ENCODE measurements around the gene ACTN1. TPM values are rescaled to one million over a fixed set of nuclear protein-coding genes. Genes with fewer than 3 reads are reported as not detected.

ACTN1 gene
- polyA plus RNA-seq, 1 experiment: 641 TPM

DNA sequence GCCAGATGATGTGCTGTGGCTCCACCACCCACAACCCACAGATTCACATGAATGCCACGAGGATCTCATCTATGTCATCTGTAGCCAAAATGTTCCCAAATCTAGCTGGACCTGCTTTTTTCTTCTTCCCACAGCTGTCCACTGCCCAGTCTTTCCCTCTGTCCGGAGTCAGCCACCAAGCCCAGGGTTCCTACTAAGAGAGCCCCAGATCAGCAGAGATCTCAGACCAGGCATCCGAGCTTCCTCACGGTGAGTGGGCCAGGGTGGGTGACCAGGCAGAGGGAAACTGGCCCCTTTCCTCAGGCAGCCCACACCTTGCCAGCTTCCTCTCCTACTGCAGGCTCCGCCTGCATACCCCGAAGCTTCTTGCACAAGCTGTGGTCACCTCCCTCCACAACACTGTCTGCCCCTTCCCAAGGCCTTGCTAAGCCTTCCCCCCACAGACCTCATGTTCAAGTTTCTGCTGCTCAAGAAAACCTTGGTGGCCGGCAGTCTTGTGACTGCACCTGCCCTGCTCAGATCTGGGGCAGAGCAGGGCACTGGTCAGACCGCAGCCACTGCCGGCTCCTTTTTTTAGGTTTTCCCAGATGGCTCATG is 81.4 kb downstream of the ACTN1 start:
- no peak for DNase-seq (ENCODE audit: low read depth, low spot score)
- ChIA-PET POLR2A (no interaction called here), CTCF (interaction anchor here (0.9 to 2.2 kb wide), 2 partner anchors 14 kb away, joined by 3 to 19 read pairs; no protein-coding TSS in a partner anchor)
- H3K27me3 ChIP-seq (ENCODE audit: control insufficient read depth, insufficient read depth, low read length): no peaks in the 10 kb centered on the region
- no peak for TF ChIP-seq CTCF (IDR thresholded peaks at IDR 0.05; ENCODE audit: low read depth, low read length)
- no peak overlapping the region for H3K27ac ChIP-seq (ENCODE audit: low read depth, low read length)
- H3K9me3 ChIP-seq (ENCODE audit: control insufficient read depth, insufficient read depth, low read length): no peaks in the 10 kb centered on the region
- no peak overlapping the region for H3K4me3 ChIP-seq (ENCODE audit: low read depth, low read length)

- Histone ChIP-seq H3K4me3 (ENCODE audit: low read depth, low read length) (no peak overlapping the region), H3K9me3 (ENCODE audit: control insufficient read depth, insufficient read depth, low read length) (no peaks in the 10 kb centered on the region), H3K27me3 (ENCODE audit: control insufficient read depth, insufficient read depth, low read length) (no peaks in the 10 kb centered on the region), H3K27ac (ENCODE audit: low read depth, low read length) (peak overlapping the region; percentile 47)
- ChIA-PET POLR2A (interaction anchor here (0.9 kb wide), 1 partner anchor 82 kb away, joined by 3 read pairs; no protein-coding TSS in a partner anchor), CTCF (interaction anchor here (0.9 to 2.2 kb wide), 3 partner anchors 15 to 233 kb away, joined by 3 to 4 read pairs (median 3); no protein-coding TSS in a partner anchor)
- no peak for DNase-seq (ENCODE audit: low read depth, low spot score)
- TF ChIP-seq CTCF (IDR thresholded peaks at IDR 0.05; ENCODE audit: low read depth, low read length): peak; percentile 51
Measured at GRCh38 chr14:68896132-68896531, 83.0 kb downstream of the ACTN1 start.

DNA sequence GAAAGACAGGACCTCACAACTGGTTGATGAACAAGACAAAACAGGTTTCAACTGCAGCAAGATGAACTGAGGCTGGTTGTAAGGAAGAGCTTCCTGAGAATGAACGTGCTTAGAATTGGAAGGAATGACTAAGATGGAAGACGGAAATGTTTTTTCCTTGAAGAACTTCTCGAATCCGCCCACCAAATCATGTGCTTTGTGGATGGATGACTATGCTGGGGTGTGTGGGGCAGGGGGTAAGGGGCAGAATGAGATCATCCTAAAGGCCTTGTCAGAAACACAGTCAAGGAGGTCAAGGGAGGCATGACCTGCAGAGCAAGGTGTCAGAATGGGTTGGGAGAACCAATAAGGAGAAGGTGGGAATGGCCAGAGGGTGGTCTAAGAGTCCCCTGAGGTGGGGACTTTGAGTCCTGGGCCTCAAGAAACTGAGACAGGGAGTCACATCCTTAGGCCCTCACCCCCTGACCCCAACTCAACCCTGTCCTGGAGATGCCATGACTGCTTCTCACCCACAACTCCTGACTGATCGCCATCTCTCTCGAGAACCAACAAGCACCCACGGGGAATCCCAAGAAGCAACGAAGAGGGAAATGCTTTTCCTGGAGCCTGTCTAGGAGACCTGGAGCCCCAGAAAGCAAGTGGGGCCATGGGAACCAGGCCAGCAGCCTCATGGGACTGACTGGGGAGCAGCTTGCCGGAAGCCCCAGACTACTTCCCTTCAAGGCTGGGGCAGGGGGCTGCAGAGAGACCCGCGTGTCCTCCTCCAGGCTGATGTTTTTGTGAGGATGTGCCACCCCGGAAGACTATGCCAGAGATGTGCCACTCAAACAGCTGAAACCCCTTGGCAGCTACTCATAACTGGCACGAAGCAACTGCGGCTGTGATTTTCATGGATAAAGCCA is 84.0 kb downstream of the ACTN1 start:
- POLR2A ChIA-PET: no interaction called here
- no peaks in the 10 kb centered on the region for H3K9me3 ChIP-seq (ENCODE audit: control insufficient read depth, insufficient read depth, low read length)
- no peaks in the 10 kb centered on the region for H3K27me3 ChIP-seq (ENCODE audit: control insufficient read depth, insufficient read depth, low read length)
- DNase-seq (ENCODE audit: low read depth, low spot score): peak; percentile 8
- CTCF ChIA-PET: interaction anchor here (1.0 to 2.2 kb wide), 2 partner anchors 16 to 32 kb away, joined by 3 to 4 read pairs; no protein-coding TSS in a partner anchor
- no peak for TF ChIP-seq CTCF (IDR thresholded peaks at IDR 0.05; ENCODE audit: low read depth, low read length)
- no peak overlapping the region for H3K4me3 ChIP-seq (ENCODE audit: low read depth, low read length)
- H3K27ac ChIP-seq (ENCODE audit: low read depth, low read length): peak overlapping the region; percentile 47

DNA sequence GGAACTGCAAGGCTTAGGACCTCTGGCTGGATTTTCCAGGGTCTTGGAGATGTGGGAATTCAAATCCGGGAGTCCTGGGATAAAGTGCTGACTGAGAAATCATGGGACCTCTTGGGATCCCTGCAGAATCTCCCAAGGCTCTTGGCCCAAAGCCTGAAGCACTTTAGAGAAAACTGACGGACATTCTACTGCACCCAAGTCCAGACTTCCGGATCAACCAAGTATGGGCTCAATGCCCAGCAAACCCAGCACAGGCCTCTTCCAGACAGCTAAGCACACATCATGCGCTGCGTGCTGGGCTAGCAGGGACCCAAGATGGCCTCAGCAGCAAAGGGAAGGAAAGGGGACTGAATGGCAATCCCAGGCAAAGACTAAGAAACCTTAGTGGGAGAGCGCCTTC is 85.0 kb downstream of the ACTN1 start:
- Histone ChIP-seq H3K4me3 (ENCODE audit: low read depth, low read length) (no peak overlapping the region), H3K27ac (ENCODE audit: low read depth, low read length) (peak overlapping the region; percentile 25), H3K9me3 (ENCODE audit: control insufficient read depth, insufficient read depth, low read length) (no peaks in the 10 kb centered on the region), H3K27me3 (ENCODE audit: control insufficient read depth, insufficient read depth, low read length) (no peaks in the 10 kb centered on the region)
- TF ChIP-seq CTCF (IDR thresholded peaks at IDR 0.05; ENCODE audit: low read depth, low read length): no peak
- DNase-seq (ENCODE audit: low read depth, low spot score): no peak
- ChIA-PET POLR2A (no interaction called here), CTCF (interaction anchor here (2.2 kb wide), 1 partner anchor 31 kb away, joined by 4 read pairs; no protein-coding TSS in a partner anchor)

DNA sequence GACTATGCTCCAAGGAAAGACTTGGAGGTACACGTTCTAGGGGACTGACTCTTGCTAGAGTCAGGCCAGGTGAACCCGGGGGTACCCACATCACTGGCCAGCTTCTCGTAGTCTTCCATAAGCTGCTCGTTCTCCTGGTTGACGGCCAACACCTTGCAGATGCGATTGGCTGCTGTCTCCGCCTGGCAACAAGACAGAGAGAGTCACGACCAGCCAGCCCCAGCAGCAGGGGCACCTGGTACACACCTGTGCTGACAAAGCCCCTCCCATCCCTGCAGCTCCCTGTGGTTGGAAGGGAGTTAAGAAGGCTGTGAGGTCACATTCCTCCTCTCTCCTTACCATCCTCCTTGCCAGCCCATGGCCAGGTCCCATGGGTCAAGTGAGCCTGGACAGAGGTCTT is 85.5 kb downstream of the ACTN1 start:
- Histone ChIP-seq H3K4me3 (ENCODE audit: low read depth, low read length) (no peak overlapping the region), H3K27ac (ENCODE audit: low read depth, low read length) (no peak overlapping the region), H3K27me3 (ENCODE audit: control insufficient read depth, insufficient read depth, low read length) (no peaks in the 10 kb centered on the region), H3K9me3 (ENCODE audit: control insufficient read depth, insufficient read depth, low read length) (no peaks in the 10 kb centered on the region)
- POLR2A ChIA-PET: no interaction called here
- DNase-seq (ENCODE audit: low read depth, low spot score): no peak
- CTCF ChIA-PET: interaction anchor here (1.6 kb wide), 1 partner anchor 214 kb away, joined by 3 read pairs; no protein-coding TSS in a partner anchor
- no peak for TF ChIP-seq CTCF (IDR thresholded peaks at IDR 0.05; ENCODE audit: low read depth, low read length)

Data from AG04450 (cell line).